Raji (cell line): ENCODE measurements around the gene OPRM1.

Experiments
- POLR2A ChIP-seq: IDR thresholded peaks from 2 replicates; pipeline ENCODE4 v1.6.1; 2011; ENCODE audit warnings: low read depth, low read length, control low read depth; ENCODE audit not compliant: insufficient read depth

Gene OPRM1

GRCh38 chr6:154060076-154060475, 21.0 kb downstream of the OPRM1 start:
- no peak for TF ChIP-seq POLR2A

DNA sequence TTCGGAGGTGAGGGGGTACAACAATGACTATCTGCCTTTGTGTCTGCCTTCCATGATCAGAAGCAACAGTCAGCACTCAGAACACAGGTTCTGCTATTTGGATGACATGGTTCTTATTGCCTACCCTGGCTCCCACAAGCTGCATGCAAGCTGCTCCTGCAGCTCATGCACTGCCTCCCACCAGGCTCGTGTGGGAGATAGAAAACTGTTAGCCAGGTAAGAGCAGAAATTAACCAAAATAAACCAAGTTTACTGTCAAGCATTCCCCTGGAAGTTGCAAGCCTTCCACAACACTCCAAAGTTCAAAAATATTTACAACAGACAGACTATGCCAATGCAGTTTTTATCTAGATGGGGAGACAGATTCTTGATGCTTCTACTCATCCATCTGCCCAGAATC, 31.0 kb downstream of the OPRM1 start:
- TF ChIP-seq POLR2A, result no peak

GRCh38 chr6:154070657-154071056, 31.6 kb downstream of the OPRM1 start:
- TF ChIP-seq POLR2A, result no peak

GRCh38 chr6:154071236-154071635, 32.2 kb downstream of the OPRM1 start:
- no peak for TF ChIP-seq POLR2A

DNA sequence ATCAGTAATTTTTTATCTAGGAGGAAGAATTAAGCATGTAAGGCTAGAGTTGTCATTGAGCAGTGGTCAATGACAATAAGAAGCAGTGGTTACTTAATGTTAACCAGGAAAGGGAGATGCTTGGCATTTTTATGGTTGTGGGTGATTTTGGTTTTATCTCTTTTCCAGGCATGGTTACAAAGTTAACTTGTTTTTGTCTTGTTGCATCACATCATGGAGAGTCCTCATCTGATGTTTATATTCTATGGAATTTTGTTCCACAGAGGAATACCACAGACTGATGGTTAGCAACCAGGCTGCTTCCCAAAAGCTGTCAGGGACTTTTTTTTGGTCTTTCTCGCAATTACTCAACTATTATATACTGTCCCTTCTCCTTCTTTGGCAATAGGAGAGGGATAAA, 32.7 kb downstream of the OPRM1 start:
- TF ChIP-seq POLR2A, result no peak

GRCh38 chr6:154080461-154081189, 41.6 kb downstream of the OPRM1 start:
- no peak for TF ChIP-seq POLR2A

- no peak for TF ChIP-seq POLR2A
Observed at GRCh38 chr6:154086510-154086909, 47.5 kb downstream of the OPRM1 start.

GRCh38 chr6:154092326-154092962, 53.4 kb downstream of the OPRM1 start:
- TF ChIP-seq POLR2A, result no peak

- no peak for TF ChIP-seq POLR2A
Observed at GRCh38 chr6:154093231-154094044, 54.4 kb downstream of the OPRM1 start.

GRCh38 chr6:154095571-154095970, 56.5 kb downstream of the OPRM1 start:
- TF ChIP-seq POLR2A, result no peak

DNA sequence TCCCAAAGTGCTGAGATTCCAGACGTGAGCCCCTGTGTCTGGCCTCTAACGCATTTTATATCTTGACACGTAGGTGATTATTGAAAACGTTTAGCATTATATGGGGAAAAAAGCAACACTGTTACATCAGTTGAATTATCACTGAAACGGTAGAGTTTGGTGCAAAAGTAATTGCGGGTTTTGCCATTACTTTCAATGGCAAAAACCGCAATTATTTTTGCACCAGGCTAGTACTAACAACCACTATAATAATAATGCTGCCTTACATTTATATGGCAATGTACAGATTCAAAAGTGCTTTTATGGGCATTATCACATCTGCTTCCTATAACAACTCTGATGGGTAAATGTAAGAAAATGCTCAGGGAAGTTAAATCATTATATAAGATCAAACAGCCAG, 57.3 kb downstream of the OPRM1 start:
- TF ChIP-seq POLR2A, result no peak

GRCh38 chr6:154096834-154097233, 57.8 kb downstream of the OPRM1 start:
- no peak for TF ChIP-seq POLR2A

DNA sequence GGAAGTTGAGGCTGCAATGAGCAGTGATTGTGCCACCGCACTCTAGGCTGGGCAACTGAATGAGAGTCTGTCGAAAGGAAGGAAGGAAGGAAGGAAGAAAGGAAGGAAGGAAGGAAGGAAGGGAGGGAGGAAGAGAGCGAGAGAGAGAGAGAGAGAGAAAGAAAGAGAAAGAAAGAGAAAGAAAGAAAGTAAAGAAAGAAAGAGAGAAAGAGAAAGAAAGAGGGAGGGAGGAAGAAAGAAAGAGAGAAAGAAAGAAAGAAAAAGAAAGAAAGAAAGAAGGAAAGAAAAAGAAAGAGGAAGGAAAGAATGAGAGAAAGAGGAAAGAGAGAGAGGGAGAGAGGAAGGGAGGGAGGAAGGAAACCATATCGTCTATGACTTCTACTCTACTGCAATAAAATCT, 60.2 kb downstream of the OPRM1 start:
- no peak for TF ChIP-seq POLR2A

- no peak for TF ChIP-seq POLR2A
Observed at GRCh38 chr6:154106251-154106650, 67.2 kb downstream of the OPRM1 start.

GRCh38 chr6:154111025-154111424, 72.0 kb downstream of the OPRM1 start:
- TF ChIP-seq POLR2A, result no peak
